Muscle layer of colon (tissue), 2 donors: Measurements from ENCODE around the gene RIN3.
A peak's percentile ranks its signal among the peaks of the same experiment; 100 is the strongest.

Experiments used
- H3K27ac ChIP-seq: one replicate; pipeline ENCODE4 v1.7.0; 2013; ENCODE audit warnings: low read depth, mild to moderate bottlenecking, low read length, moderate library complexity
- H3K27me3 ChIP-seq, 2 donors: one replicate each; pipeline ENCODE4 v1.7.0; 2013; ENCODE audit warnings: low read length in 2 of 2, mild to moderate bottlenecking in 2 of 2; ENCODE audit not compliant: insufficient read depth in 2 of 2, control insufficient read depth in 1 of 2
- H3K36me3 ChIP-seq: one replicate; pipeline ENCODE4 v1.7.0; 2013; ENCODE audit warnings: mild to moderate bottlenecking, low read length; ENCODE audit not compliant: insufficient read depth
- H3K4me1 ChIP-seq: one replicate; pipeline ENCODE4 v1.7.0; 2013; ENCODE audit warnings: mild to moderate bottlenecking, low read length; ENCODE audit not compliant: insufficient read depth
- H3K4me3 ChIP-seq, 2 donors: one replicate each; pipeline ENCODE4 v1.7.0; 2013; ENCODE audit warnings: low read length in 2 of 2, low read depth in 1 of 2, mild to moderate bottlenecking in 1 of 2, moderate library complexity in 1 of 2
- H3K9ac ChIP-seq: one replicate; pipeline ENCODE4 v1.7.0; 2013; ENCODE audit warnings: low read length
- H3K9me3 ChIP-seq: one replicate; pipeline ENCODE4 v1.7.0; 2013; ENCODE audit warnings: mild to moderate bottlenecking, low read length
- donor health status: abdominal sarcoma.
- donor health status: Adenocarcinoma of cecum.

The RIN3 gene

DNA sequence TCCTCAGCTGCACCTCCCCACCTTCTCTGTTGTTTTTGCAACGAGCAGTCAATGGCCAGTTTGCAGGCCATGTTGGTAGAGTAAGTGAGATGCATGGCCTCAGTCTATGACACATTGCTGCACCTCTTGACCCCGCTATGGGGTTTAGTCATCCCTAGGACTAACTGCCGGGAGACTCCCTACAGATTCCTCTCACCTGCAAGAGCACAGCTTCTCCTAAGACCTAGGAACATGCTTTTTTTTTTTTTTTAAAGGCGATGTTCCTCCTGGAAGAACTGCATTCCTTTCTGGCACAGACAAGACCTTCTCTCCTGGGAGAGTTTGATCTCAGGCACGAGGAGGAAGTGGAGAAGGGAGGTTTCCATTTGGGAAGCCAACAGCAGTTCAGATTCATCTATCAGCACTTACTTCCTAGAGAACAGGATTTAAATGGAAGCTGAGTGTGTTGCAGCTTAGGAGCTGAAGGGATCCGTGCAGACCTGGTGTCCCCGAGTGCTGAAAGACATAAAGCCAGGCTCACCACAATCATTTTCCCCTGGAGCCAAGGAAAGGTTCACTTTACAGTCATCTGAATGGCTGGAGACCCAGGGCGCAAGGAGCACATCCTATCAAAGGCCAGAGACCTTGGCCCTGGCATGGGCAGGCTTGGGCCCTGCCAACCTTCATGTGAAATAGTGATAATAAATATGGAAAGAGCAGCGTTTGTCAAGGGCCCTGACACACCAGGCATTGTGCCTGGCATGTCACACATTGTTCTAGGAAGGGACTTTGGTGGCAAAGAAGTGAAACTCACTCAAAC lies 130.8 kb downstream of the RIN3 start:
- peaks cover 10% of the 10 kb centered on the region for H3K36me3 ChIP-seq
- no peaks in the 10 kb centered on the region for H3K9me3 ChIP-seq
- H3K9ac ChIP-seq: no peak overlapping the region
- H3K4me3 ChIP-seq: no peak overlapping the region
- H3K27ac ChIP-seq: peak overlapping the region; percentile 48
- peaks cover 40% of the 10 kb centered on the region for H3K4me1 ChIP-seq
- H3K27me3 ChIP-seq: no peaks in the 10 kb centered on the region

DNA sequence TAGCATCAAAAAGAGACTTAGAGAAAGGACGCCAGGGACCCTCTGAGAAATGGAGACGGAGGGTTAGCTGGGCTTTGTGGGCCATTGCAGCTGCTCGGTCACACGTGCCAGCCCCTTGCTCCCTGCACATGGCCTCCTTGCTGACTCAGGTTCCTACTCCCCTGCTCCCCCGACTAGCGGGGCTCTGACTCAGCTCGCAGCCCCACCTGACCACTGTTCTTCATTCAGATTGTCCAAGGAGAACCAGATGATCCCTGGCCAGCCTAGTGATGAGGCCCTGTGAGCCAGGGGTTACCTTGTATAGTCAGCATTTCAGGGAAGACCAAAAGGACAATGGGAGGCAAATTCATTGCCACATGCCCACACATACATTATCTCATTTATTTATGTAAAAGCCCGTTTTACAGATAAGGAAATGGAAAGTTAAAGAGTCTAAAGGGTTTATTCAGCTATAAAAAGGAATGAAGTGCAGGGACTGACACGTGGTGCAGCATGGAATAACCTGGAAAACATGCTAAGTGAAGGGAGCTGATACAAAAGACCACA lies 131.5 kb downstream of the RIN3 start:
- H3K9ac ChIP-seq: no peak overlapping the region
- H3K36me3 ChIP-seq: peaks cover 10% of the 10 kb centered on the region
- H3K4me3 ChIP-seq: no peak overlapping the region
- peak overlapping the region; percentile 83 for H3K27ac ChIP-seq
- H3K9me3 ChIP-seq: no peaks in the 10 kb centered on the region
- H3K4me1 ChIP-seq: peaks cover 47% of the 10 kb centered on the region
- H3K27me3 ChIP-seq: no peaks in the 10 kb centered on the region

DNA sequence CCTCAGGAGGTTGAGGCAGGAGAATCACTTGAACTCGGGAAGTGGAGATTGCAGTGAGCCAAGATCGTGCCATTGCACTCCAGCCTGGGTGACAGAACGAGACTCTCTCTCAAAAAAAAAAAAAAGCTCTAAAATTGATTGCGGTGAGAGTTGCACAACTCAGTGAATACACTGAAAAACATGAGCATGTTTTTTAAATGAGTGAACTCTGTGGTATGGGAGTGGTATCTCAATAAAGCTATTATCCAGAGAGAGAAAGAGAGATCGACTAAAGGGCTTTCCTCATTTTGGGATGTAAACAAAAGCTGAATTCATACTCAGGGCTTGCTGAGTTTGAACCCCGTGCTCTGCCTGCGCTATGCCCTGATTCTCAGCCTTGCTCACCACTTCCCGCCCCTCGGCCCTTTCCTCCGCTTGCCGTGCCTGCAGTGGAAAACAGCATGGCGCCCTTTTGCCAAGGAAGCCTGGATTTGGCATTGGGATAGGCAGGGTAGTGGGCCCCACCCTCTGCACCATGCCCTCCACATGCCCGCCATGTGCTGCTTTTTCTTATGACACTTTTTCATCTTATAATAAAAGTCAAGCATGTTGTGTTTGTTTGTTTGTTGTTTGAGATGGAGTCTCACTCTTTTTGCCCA lies 132.4 kb downstream of the RIN3 start:
- H3K27me3 ChIP-seq: no peaks in the 10 kb centered on the region
- H3K9me3 ChIP-seq: no peaks in the 10 kb centered on the region
- H3K4me1 ChIP-seq: peaks cover 56% of the 10 kb centered on the region
- no peak overlapping the region for H3K9ac ChIP-seq
- peaks cover 10% of the 10 kb centered on the region for H3K36me3 ChIP-seq
- peak overlapping the region; percentile 83 for H3K27ac ChIP-seq
- H3K4me3 ChIP-seq: no peak overlapping the region

DNA sequence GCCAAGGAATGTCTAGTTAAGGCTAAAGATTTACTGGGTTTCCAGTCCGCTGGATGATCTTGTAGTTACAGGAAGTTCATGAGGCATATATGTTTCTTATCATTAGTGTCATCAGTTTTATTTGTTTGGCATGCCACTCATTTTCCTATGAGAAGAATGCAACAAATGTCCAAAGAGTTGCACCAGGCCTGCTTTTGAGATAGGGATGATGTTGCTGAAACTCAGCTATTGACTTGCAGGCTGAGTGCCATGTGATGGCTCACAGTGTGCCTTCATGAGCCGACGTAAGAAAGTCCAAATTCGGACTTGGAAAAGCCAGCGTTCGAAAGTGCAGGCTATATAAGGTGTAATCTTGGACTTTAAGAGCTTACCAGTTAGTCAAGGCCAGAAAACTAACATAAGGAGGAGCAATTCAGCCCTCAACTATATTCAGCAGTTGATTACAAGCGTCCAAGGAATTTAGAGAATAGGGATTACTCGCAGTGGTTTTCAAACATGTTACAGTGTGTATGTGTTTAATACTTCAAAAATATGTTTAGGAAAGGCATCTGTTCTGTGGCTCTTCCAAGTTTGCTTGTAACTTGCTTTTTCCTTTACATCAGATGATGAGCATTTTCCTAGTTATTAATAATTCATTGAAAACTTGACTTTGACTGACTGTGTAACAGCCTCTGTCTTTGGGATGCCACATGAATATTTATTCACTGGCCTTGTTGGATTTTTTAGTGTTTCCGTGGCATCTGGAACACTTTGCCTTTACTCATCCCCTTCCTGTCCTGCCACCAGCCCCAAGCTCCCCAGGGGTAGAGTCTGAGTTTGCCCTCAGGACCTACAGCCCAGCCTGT lies 133.6 kb downstream of the RIN3 start:
- Histone ChIP-seq H3K36me3 (peaks cover 13% of the 10 kb centered on the region), H3K4me1 (peaks cover 58% of the 10 kb centered on the region), H3K27ac (peak overlapping the region; percentile 83), H3K9me3 (no peaks in the 10 kb centered on the region), H3K4me3 (no peak overlapping the region), H3K9ac (peak overlapping the region; percentile 54), H3K27me3 (no peaks in the 10 kb centered on the region)

DNA sequence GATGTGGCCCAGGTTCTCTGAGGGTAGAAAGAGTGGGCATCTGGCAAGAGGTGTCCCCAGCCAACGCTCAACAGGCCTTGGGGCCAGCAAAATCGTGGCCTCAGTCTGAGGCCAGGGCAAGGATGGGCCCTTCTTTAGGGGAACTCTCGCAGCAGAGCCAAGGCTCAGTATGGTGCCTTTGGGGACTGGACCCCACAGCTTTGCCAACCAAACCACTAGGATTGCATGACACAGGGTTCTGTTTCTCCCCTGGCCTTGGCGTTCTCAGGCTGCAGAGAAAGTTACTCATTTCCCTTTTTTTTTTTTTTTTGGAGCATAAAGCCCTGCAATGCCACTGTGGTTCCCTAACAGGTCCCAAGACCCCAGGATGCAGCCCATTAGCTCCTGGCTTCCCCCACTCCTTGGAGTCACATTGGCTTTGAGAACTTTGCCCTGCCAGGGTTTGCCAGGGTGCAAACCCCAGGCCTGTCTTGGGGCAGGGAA lies 134.3 kb downstream of the RIN3 start:
- Histone ChIP-seq H3K27me3 (no peaks in the 10 kb centered on the region), H3K9ac (peak overlapping the region; percentile 54), H3K36me3 (peaks cover 14% of the 10 kb centered on the region), H3K27ac (peak overlapping the region; percentile 83), H3K4me1 (peaks cover 58% of the 10 kb centered on the region), H3K4me3 (no peak overlapping the region), H3K9me3 (no peaks in the 10 kb centered on the region)

DNA sequence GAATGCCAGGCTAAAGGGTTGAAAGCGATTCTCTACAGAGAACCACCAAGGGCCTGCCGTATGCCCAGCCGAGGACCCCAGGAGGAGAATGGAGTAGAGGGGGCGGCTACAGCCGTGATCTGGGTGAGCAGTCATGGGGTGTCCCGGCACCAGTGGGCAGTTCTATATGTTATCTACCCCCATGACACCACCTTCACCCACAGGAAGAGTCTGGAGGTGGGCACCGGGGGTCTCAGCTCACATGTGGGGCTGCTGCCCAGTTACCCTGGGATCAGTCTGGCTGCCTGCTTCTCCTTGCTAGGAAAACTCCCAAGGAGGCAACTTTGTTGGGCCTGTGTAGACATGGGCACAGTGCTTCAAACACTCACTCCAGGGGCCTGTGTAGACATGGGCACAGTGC lies 135.5 kb downstream of the RIN3 start:
- Histone ChIP-seq H3K27me3 (no peaks in the 10 kb centered on the region), H3K4me3 (no peak overlapping the region), H3K9ac (no peak overlapping the region), H3K27ac (peak overlapping the region; percentile 83), H3K9me3 (no peaks in the 10 kb centered on the region), H3K4me1 (peaks cover 57% of the 10 kb centered on the region), H3K36me3 (peaks cover 22% of the 10 kb centered on the region)

DNA sequence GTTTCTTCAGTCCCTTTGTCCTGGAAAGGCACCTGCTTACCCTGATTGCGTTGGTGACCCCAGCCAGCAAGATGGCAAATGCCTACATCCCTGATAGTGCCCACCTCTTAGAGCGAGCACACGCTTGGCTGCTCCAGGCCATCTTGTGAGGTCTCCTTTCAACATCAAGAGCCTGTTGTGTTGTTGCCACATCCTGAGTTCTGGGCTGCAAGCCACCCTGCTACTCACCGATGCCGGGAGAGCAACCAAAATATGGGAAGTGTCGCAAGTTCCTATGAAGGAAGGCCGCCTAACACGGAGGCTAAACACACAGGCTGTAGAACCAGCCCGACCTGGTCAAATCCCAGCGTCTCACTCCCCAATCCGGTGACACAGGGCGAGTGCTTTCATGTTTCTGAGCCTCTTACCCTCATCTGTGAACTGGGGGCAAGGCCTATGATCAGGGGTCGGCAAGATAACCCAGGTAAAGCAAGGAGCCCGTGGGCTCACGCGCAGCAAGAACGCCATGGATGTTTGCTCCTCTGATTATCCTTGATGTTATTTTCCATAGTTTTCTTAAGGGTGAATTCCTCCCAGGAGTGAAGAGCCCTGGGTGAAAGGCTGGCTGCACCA lies 136.5 kb downstream of the RIN3 start:
- H3K9me3 ChIP-seq: no peaks in the 10 kb centered on the region
- H3K9ac ChIP-seq: peak overlapping the region; percentile 12
- H3K27me3 ChIP-seq: no peaks in the 10 kb centered on the region
- peak overlapping the region; percentile 83 for H3K27ac ChIP-seq
- peaks cover 50% of the 10 kb centered on the region for H3K4me1 ChIP-seq
- H3K36me3 ChIP-seq: peaks cover 21% of the 10 kb centered on the region
- H3K4me3 ChIP-seq: peak overlapping the region in 1 of 2 donors; percentile 23

DNA sequence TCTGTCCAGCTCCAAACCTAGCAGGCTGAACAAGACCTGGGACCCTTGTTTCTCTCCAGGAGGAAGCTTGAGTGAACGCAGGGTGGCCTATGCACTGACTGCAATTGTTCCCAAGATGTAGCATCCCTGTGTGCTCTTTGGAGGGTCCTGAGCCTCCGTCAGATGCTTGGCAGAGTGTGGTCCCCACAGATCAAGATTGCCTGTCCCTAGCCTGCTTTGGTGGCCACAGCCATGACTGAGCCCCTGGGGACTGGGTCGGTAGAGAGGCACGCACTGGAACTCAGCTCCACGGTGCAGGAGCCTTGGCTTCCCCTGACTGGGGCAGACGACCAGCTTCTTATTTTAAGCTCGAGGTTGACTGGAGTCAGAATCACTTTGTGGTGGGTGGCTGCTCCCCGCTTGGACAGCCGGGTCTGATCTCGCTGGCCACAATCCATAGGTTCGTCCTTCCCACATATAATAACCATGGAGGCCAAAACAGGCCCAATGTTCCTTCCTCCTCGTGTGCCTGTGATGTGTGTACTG lies 137.1 kb downstream of the RIN3 start:
- Histone ChIP-seq H3K4me3 (peak overlapping the region in 1 of 2 donors; percentile 23), H3K4me1 (peaks cover 56% of the 10 kb centered on the region), H3K9ac (peak overlapping the region; percentile 12), H3K27me3 (no peaks in the 10 kb centered on the region), H3K36me3 (peaks cover 18% of the 10 kb centered on the region), H3K9me3 (no peaks in the 10 kb centered on the region), H3K27ac (peak overlapping the region; percentile 83)

DNA sequence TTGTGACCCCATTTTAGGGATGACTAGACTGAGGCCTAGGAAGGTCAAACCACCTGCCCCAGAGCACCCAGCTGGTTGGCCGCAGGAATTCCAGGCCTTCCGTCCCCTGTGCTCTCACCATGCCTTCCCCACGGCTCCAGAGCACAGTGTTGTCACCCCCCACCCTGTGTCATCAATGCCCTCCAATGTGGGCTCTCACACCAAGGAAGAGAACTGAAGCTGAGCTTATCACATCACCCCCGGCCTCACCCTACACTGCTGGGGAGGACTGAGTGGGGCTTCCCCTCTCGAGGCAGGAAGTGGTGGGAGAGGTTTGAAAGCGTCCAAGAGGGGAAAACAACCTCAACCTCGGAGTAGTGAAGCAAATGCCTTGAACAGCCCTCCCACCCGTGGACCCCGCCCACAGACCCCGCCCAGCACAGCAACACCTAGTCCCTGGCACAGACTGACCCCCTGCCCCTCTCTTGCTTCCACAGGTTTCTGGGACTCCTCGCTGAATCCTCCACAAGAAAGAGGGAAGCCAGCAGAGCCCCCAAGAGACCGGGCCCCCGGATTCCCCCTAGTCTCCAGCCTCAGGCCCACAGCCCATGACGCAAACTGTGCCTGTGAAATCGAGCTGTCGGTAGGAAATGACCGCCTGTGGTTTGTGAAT lies 137.7 kb downstream of the RIN3 start:
- no peak overlapping the region for H3K9ac ChIP-seq
- H3K4me1 ChIP-seq: peaks cover 56% of the 10 kb centered on the region

DNA sequence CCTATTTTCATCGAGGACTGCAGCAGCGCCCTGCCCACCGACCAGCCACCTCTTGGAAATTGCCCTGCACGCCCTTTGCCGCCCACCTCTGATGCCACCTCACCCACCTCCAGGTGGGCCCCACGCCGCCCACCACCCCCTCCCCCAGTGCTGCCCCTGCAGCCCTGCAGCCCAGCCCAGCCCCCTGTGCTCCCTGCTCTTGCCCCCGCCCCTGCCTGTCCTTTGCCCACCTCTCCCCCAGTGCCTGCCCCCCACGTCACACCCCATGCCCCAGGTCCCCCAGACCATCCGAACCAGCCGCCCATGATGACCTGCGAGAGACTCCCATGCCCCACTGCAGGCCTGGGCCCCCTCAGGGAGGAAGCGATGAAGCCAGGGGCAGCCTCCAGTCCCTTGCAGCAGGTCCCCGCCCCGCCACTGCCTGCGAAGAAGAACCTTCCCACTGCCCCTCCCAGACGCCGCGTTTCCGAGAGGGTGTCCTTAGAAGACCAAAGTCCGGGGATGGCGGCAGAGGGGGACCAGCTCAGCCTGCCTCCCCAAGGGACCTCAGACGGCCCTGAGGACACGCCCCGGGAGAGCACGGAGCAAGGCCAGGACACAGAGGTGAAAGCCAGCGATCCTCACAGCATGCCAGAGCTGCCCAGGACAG lies 138.3 kb downstream of the RIN3 start:
- H3K4me3 ChIP-seq: peak overlapping the region in 1 of 2 donors; percentile 42
- H3K27me3 ChIP-seq: no peaks in the 10 kb centered on the region
- H3K4me1 ChIP-seq: peaks cover 56% of the 10 kb centered on the region
- no peaks in the 10 kb centered on the region for H3K9me3 ChIP-seq
- H3K9ac ChIP-seq: no peak overlapping the region
- H3K36me3 ChIP-seq: peaks cover 18% of the 10 kb centered on the region
- H3K27ac ChIP-seq: peak overlapping the region; percentile 83

More for the DNA sequence above, 137.7 kb downstream of the RIN3 start:
- no peaks in the 10 kb centered on the region for H3K9me3 ChIP-seq
- H3K27me3 ChIP-seq: no peaks in the 10 kb centered on the region
- peak overlapping the region; percentile 83 for H3K27ac ChIP-seq
- H3K36me3 ChIP-seq: peaks cover 18% of the 10 kb centered on the region
- H3K4me3 ChIP-seq: no peak overlapping the region
